Measurements from ENCODE around the gene TBC1D30. TPM values are rescaled to one million over a fixed set of nuclear protein-coding genes. Genes with fewer than 3 reads are reported as not detected.

Gene TBC1D30
- total RNA-seq, 2 donors from 2014 or later = 68.7 to 91.0 TPM

DNA sequence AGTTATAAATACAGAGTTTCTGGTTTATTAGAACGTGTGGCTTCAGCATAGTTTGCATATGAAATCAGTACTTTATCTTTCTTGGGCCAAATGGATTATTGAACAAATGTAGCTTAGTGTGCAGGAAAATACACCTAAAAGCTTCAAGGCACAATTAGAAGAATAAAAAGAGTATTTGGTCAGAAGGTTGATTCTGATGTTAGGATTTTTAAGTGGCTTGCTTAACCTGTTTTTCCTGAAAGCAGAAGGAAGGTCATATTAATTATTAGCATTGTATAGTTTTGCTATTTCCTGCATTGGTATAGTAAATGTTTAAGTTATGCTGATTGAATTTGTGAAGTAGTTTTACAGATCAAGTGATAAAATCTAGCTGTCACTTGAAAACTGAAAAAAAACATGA is 34.3 kb upstream of the TBC1D30 start:
- no peak for TF ChIP-seq CTCF (IDR thresholded peaks at IDR 0.05)
- no peak for TF ChIP-seq POLR2A (IDR thresholded peaks at IDR 0.05)
- intact Hi-C loops (cut with DNase I) = no loop called here
- no peak for ATAC-seq
- Histone ChIP-seq H3K4me1 (peaks cover 8% of the 10 kb centered on the region), H3K27me3 (no peaks in the 10 kb centered on the region), H3K27ac (no peak overlapping the region), H3K36me3 (replicated peaks in 1 of 2; ENCODE audit: insufficient read depth in 1 of 2, low read depth in 2 of 2) (peaks cover 0 to 5% of the 10 kb centered on the region in 2 donors), H3K9me3 (no peaks in the 10 kb centered on the region), H3K4me3 (no peak overlapping the region)
- DNase-seq = no peak
- 16 to 17% methylated on average over 1 of the region's 1 CpG for WGBS, 2 donors

DNA sequence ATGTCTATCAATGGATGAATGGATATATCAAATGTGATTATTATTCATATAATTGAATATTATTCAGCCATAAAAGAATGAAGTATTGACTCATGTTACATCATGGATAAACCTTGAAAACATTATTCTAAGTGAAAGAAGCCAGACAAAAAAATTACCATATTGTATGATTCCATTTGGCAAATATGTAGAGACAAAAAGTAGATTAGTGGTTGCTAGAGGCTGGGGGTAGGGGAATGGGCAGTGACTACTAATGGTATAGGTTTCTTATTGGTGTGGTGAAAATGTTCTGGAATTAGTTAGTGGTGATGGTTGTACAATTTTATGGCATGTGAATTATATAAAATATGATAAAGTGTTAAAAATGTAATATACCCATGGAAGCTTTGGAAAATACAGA is 33.4 kb upstream of the TBC1D30 start:
- no peak for DNase-seq
- H3K36me3 ChIP-seq (replicated peaks in 1 of 2; ENCODE audit: insufficient read depth in 1 of 2, low read depth in 2 of 2) = peaks cover 0 to 5% of the 10 kb centered on the region in 2 donors
- peaks cover 8% of the 10 kb centered on the region for H3K4me1 ChIP-seq
- no peak overlapping the region for H3K27ac ChIP-seq
- no peak for TF ChIP-seq CTCF (IDR thresholded peaks at IDR 0.05)
- no peak for TF ChIP-seq POLR2A (IDR thresholded peaks at IDR 0.05)
- no peak overlapping the region for H3K4me3 ChIP-seq
- intact Hi-C loops (cut with DNase I) = no loop called here
- no peaks in the 10 kb centered on the region for H3K27me3 ChIP-seq
- no peak for ATAC-seq
- H3K9me3 ChIP-seq = no peaks in the 10 kb centered on the region

- H3K27ac ChIP-seq = no peak overlapping the region
- H3K4me1 ChIP-seq = peaks cover 15% of the 10 kb centered on the region
- no peak overlapping the region for H3K4me3 ChIP-seq
- no peaks in the 10 kb centered on the region for H3K27me3 ChIP-seq
- DNase-seq (no peak), ATAC-seq (no peak)
- WGBS, 2 donors = 59 to 64% methylated on average over 1 of the region's 1 CpG
- no peak for TF ChIP-seq CTCF (IDR thresholded peaks at IDR 0.05)
- TF ChIP-seq POLR2A (IDR thresholded peaks at IDR 0.05) = no peak
- peaks cover 0 to 3% of the 10 kb centered on the region in 2 donors for H3K36me3 ChIP-seq (replicated peaks in 1 of 2; ENCODE audit: insufficient read depth in 1 of 2, low read depth in 2 of 2)
- intact Hi-C loops (cut with DNase I) = no loop called here
- no peaks in the 10 kb centered on the region for H3K9me3 ChIP-seq
These were observed 32.3 kb upstream of the TBC1D30 start for GRCh38 chr12:64792128-64792527.

- H3K4me1 ChIP-seq = peaks cover 19% of the 10 kb centered on the region
- no peak overlapping the region for H3K4me3 ChIP-seq
- intact Hi-C loops (cut with DNase I) = no loop called here
- no peak for DNase-seq
- H3K9me3 ChIP-seq = no peaks in the 10 kb centered on the region
- no peaks in the 10 kb centered on the region for H3K36me3 ChIP-seq (replicated peaks in 1 of 2; ENCODE audit: insufficient read depth in 1 of 2, low read depth in 2 of 2)
- no peaks in the 10 kb centered on the region for H3K27me3 ChIP-seq
- TF ChIP-seq CTCF (IDR thresholded peaks at IDR 0.05) (no peak), POLR2A (IDR thresholded peaks at IDR 0.05) (no peak)
- H3K27ac ChIP-seq = no peak overlapping the region
- no peak for ATAC-seq
- 57 to 60% methylated on average over 3 of the region's 3 CpGs for WGBS, 2 donors
These were observed 30.8 kb upstream of the TBC1D30 start for GRCh38 chr12:64793610-64794009.

DNA sequence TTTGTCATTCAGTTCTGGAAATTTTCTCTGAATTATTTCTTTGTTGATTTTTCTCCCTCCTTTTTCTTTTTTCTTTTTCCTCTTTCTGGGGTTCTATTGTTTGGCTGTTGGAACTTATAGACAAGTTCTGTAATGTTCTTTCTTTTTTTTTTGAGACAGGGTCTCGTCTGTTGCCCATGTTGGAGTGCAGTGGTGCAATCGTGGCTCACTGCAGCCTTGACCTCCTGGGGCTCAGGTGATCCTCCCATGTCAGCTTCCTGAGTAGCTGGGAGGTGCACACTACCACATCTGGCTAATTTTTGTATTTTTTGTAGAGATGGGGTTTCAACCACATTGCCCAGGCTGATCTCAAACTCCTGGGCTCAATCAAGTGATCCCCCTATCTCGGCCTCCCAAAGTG is 30.1 kb upstream of the TBC1D30 start:
- intact Hi-C loops (cut with DNase I) = no loop called here
- H3K4me1 ChIP-seq = peaks cover 19% of the 10 kb centered on the region
- ATAC-seq (no peak), DNase-seq (no peak)
- no peak for TF ChIP-seq POLR2A (IDR thresholded peaks at IDR 0.05)
- TF ChIP-seq CTCF (IDR thresholded peaks at IDR 0.05) = no peak
- 58 to 79% methylated on average over 3 of the region's 3 CpGs for WGBS, 2 donors
- no peak overlapping the region for H3K27ac ChIP-seq
- H3K4me3 ChIP-seq = no peak overlapping the region
- H3K36me3 ChIP-seq (replicated peaks in 1 of 2; ENCODE audit: insufficient read depth in 1 of 2, low read depth in 2 of 2) = no peaks in the 10 kb centered on the region
- H3K9me3 ChIP-seq = no peaks in the 10 kb centered on the region
- H3K27me3 ChIP-seq = no peaks in the 10 kb centered on the region
